Measurements from ENCODE around the gene PSRC1.

Gene PSRC1

DNA sequence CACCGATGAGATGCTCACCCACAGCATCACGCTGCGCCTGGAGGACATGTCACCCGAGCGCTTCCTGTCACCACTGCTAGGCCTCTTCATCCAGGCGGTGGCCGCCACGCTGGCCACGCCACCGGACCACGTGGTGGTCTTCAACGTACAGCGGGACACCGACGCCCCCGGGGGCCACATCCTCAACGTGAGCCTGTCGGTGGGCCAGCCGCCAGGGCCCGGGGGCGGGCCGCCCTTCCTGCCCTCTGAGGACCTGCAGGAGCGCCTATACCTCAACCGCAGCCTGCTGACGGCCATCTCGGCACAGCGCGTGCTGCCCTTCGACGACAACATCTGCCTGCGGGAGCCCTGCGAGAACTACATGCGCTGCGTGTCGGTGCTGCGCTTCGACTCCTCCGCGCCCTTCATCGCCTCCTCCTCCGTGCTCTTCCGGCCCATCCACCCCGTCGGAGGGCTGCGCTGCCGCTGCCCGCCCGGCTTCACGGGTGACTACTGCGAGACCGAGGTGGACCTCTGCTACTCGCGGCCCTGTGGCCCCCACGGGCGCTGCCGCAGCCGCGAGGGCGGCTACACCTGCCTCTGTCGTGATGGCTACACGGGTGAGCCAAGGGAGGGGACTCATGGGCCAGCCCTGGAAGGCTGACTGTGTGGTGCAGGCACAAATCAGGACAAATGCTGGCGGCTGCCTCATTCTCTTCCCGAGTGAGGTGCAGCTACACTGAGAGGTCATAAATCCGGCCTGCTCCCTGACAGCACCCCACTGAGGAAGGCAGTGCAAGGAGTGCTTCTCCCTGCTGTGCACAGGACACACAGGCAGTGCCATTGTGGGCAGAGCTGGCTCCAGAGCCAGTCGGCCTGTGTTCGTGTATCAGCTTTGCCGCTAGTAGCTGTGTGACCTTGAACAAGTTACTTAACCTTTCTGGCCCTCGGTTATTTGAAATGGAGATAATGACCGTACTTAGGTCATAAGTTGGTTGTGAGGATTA, 24.2 kb downstream of the PSRC1 start:
- DNase-seq (ENCODE audit: low read depth), result no peak

DNA sequence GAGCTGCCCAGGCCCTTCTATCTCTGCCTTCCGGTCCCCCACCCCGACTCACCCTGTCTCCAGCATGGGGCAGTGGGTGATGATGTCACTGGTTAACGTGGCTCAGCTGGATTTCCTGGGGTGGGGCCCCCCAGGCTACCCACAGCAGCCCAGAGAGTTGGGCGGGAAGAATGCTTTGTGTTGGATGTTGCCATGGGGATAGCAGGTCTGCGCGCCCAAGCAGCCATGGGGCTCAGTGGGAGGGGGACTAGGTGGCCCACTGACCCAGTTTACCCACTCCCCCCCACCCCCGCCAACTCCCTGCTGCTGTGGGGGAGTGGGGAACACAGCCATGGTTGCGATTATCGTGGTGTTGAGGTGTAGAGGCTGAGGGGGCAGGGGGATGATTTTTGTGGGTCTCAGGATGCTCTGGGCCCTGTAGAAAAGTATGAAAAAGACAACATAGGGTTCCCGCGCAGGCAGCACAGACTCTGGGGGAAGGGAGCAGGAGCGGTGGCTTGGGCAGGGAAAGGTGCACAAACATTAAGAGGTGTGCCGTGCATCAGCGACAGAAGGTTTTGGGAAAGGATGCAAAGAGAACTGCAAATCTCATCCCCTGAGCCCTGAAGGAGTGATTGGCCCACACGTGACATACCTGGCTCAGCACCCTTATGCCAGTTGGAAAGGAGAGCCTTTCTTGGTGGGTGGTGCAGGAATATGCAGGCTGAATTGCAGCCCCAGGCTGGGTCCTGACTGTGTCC, 25.1 kb downstream of the PSRC1 start:
- no peak for DNase-seq (ENCODE audit: low read depth)

DNA sequence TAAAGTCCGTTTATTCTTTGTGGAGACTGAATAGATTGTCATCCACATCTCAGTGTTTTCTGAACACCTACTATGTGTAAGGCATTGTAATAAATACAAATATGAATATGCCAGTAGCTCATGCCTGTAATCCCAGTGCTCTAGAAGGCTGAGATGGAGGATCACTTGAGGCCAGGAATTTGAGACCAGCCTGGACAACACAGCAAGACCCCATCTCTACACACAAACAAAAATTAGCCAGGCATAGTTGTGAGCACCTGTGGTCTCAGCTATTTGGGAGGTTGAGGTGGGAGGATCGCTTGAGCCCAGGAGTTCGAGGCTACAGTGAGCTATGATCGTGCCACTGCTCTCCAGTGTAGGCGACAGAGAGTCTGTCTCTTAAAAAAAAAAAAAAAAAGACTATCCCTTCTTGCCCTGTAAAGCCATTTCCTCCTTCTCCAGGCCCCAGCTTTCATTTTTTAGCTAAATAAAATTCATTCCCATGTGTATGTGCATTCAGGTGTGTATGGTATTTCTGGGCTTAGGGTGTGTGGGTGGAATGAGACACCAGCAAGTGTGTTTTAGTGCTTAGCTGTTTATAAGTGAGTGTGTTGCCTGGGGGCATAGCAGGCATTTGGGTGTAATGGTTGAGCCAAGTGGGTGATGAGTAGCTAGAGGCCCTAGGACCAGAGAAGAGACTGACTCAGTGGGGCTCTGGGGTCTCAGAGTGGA, 25.8 kb downstream of the PSRC1 start:
- DNase-seq (ENCODE audit: low read depth), result no peak

DNA sequence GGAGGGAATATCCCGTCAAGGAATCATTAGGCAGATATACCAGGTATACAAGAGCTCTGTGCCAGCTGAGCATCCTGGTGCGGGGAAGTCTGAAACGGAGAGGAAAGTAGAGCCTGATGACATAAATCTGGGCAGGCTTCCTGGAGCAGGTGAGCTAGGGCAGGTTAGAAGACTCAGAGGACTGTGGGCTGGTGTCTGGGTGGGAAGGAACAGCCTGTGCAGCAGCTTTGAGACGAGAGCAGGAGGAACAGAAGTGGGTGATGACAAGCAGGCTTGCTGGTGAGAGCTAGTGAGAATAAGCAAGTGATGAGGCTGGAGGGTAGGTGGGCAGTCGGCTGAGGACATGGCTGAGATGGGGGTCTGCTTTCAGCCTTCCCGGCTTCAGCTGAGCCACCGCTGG, 26.9 kb downstream of the PSRC1 start:
- DNase-seq (ENCODE audit: low read depth), result no peak

DNA sequence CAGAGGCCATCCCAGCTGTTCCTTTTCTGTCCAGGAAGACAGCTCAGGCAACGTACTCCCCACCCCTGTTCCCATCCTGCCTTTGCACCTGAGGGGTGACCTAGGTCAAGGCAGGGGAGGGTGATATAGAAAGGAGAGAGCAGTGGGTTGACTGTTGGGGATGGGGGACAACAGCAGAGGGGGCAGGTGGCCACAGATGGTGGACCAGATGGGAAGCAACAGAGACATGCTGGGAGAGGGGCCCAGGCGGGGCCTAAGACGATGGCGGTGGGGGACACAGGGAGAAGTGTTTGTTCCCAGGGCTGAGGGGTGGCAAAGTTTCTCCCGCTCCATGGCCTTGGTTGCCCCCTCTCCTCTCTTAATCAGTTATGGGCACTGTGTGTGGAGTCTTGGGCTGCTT, 27.3 kb downstream of the PSRC1 start:
- DNase-seq (ENCODE audit: low read depth), result no peak

DNA sequence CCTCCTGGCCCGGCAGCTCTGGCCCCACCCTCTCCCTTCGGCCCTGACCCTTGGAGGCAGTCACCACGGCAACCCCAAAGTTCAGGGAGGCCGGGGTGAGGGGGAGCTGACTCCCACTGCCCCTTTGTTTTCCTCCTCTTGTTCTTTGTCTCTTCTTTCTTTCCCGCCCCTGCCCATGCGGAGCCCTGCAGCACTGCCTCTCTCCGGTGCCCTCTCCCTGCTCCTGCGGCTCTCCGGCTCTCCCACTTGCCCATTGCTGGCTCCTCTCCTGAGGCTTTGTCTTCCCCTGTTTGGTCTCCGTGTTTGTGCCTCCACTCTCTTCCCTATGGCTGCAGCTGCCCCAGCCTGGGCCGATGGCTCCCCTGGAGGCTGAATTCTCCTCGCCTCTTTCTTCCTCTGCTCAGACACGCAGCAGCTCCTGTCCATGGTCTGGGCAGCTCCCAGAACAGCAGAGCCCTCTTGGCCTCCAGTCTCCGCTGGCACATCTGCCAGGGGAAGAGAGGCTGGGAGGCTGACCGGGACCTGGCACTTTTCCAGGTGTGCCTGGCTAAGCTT, 27.8 kb downstream of the PSRC1 start:
- DNase-seq (ENCODE audit: low read depth), result no peak

DNA sequence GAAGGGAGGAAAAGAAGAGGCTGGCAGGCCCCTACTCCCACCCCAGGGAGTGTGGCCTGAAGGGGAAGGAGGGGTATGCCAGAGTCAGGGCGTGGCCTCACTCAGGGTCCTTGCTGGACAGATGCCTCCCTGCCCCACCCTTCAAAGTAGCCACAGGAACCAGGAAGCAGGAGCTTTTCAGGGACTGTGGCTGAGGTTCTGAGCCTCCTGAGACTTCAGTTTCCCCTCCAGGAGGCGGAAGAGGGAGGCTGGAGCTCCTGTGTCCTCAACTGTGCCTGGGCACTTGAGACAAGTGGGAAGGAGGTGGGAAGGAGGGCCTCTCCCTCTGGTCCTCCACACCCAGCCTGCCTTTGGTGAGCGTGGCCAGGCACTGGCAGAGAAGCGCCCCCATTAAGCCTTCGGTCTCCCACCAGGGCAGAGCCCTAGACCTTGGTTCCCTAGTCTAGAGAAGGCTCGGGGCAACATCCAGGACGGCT, 28.3 kb downstream of the PSRC1 start:
- no peak for DNase-seq (ENCODE audit: low read depth)

DNA sequence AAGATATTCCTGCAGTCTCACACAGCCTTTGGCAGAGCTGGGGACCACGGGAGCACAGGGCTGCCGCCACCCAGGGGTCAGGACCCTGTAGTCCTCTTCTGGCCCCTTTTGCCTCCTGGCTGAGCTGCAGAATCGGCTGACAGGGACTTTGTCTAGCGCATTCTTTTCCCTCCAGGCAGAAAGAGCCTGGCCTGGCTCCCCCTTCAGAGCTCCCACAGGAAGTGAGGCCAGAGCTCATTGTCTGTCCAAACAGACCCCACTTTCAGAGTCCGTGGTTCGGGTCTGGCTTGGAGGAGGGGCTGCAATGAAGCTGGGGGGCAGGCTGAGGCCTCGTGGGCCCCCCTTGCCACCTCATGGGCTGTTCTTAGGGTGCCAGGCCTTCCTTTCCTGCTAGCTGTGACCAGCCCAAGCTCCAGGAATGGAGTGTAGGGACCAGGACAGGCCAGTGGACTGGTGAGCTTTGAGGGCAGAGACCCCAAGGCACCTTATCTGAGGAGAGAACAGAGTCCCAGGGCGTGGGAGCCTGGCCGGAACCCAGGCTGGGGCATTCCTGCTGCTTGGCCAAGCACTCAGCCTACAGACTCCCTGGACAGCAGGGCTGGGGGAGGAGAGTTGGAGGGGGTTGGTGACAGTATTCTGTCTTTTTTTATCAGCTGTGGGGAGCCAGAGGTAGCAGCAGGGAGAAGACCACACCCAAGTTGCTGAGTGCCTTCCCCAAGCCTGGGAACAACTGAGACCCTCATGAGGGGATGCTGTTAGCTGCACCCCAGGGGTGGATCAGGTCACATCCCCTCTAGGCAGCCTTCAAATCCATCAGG, 28.9 kb downstream of the PSRC1 start:
- no peak for DNase-seq (ENCODE audit: low read depth)

DNA sequence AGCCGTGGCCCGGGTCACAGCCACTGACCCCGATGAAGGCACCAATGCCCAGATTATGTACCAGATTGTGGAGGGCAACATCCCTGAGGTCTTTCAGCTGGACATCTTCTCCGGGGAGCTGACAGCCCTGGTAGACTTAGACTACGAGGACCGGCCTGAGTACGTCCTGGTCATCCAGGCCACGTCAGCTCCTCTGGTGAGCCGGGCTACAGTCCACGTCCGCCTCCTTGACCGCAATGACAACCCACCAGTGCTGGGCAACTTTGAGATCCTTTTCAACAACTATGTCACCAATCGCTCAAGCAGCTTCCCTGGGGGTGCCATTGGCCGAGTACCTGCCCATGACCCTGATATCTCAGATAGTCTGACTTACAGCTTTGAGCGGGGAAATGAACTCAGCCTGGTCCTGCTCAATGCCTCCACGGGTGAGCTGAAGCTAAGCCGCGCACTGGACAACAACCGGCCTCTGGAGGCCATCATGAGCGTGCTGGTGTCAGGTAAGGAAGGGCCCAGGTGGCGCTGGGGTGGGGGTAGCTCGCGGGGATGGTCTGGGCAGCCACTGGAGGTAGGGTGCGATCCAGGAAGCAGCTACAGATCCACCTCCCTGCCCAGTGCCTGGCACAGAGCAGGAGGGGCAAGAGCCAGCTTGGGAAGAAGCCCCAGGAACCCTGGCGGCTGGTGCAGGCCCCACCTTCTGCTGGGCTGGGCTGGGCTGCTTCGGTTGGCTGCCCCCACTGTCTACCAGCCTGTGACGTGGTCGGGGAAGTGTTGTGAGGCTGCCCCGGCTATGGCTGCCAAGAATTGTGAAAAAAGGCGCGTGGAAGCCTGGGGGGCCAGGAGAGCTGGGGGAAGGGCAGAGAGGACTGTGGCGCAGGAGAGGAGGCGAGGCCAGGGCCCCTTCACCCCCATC, 29.8 kb downstream of the PSRC1 start:
- no peak for DNase-seq (ENCODE audit: low read depth)

DNA sequence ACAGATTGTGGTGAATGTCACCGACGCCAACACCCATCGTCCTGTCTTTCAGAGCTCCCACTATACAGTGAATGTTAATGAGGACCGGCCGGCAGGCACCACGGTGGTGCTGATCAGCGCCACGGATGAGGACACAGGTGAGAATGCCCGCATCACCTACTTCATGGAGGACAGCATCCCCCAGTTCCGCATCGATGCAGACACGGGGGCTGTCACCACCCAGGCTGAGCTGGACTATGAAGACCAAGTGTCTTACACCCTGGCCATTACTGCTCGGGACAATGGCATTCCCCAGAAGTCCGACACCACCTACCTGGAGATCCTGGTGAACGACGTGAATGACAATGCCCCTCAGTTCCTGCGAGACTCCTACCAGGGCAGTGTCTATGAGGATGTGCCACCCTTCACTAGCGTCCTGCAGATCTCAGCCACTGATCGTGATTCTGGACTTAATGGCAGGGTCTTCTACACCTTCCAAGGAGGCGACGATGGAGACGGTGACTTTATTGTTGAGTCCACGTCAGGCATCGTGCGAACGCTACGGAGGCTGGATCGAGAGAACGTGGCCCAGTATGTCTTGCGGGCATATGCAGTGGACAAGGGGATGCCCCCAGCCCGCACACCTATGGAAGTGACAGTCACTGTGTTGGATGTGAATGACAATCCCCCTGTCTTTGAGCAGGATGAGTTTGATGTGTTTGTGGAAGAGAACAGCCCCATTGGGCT, 30.6 kb downstream of the PSRC1 start:
- no peak for DNase-seq (ENCODE audit: low read depth)

DNA sequence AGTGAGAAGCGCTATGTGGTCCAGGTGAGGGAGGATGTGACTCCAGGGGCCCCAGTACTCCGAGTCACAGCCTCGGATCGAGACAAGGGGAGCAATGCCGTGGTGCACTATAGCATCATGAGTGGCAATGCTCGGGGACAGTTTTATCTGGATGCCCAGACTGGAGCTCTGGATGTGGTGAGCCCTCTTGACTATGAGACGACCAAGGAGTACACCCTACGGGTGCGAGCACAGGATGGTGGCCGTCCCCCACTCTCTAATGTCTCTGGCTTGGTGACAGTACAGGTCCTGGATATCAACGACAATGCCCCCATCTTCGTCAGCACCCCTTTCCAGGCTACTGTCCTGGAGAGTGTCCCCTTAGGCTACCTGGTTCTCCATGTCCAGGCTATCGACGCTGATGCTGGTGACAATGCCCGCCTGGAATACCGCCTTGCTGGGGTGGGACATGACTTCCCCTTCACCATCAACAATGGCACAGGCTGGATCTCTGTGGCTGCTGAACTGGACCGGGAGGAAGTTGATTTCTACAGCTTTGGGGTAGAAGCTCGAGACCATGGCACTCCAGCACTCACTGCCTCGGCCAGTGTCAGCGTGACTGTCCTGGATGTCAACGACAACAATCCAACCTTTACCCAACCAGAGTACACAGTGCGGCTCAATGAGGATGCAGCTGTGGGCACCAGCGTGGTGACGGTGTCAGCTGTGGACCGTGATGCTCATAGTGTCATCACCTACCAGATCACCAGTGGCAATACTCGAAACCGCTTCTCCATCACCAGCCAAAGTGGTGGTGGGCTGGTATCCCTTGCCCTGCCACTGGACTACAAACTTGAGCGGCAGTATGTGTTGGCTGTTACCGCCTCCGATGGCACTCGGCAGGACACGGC, 31.4 kb downstream of the PSRC1 start:
- no peak for DNase-seq (ENCODE audit: low read depth)

DNA sequence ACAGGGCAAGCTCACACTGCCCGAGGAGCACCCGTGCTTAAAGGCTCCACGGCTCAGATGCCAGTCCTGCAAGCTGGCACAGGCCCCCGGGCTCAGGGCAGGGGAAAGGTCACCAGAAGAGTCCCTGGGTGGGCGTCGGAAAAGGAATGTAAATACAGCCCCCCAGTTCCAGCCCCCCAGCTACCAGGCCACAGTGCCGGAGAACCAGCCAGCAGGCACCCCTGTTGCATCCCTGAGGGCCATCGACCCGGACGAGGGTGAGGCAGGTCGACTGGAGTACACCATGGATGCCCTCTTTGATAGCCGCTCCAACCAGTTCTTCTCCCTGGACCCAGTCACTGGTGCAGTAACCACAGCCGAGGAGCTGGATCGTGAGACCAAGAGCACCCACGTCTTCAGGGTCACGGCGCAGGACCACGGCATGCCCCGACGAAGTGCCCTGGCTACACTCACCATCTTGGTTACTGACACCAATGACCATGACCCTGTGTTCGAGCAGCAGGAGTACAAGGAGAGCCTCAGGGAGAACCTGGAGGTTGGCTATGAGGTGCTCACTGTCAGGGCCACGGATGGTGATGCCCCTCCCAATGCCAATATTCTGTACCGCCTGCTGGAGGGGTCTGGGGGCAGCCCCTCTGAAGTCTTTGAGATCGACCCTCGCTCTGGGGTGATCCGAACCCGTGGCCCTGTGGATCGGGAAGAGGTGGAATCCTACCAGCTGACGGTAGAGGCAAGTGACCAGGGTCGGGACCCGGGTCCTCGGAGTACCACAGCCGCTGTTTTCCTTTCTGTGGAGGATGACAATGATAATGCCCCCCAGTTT, 32.3 kb downstream of the PSRC1 start:
- DNase-seq (ENCODE audit: low read depth), result no peak

DNA sequence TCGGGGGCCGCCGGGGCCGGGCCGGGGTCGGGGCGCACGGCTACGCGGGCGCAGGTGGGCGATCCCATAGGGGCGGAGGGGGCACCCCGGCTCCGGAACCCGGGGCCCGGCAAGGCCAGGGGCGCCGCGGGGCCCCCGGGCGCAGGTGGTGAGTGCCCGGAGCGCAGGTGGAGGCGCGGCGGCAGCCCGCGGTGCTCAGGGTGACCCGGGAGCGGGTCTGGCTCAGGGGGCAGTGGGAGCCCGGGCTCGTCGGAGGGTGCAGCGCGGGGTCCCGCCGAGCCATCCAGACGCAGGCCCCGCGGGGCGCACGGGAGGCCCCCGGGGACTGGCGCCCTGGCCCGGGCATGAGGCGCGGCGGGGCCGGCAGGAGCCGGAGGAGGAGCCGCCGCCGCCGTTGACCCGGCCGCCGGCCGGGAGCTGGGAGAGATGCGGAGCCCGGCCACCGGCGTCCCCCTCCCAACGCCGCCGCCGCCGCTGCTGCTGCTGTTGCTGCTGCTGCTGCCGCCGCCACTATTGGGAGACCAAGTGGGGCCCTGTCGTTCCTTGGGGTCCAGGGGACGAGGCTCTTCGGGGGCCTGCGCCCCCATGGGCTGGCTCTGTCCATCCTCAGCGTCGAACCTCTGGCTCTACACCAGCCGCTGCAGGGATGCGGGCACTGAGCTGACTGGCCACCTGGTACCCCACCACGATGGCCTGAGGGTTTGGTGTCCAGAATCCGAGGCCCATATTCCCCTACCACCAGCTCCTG, 33.1 kb downstream of the PSRC1 start:
- DNase-seq (ENCODE audit: low read depth), result no peak

DNA sequence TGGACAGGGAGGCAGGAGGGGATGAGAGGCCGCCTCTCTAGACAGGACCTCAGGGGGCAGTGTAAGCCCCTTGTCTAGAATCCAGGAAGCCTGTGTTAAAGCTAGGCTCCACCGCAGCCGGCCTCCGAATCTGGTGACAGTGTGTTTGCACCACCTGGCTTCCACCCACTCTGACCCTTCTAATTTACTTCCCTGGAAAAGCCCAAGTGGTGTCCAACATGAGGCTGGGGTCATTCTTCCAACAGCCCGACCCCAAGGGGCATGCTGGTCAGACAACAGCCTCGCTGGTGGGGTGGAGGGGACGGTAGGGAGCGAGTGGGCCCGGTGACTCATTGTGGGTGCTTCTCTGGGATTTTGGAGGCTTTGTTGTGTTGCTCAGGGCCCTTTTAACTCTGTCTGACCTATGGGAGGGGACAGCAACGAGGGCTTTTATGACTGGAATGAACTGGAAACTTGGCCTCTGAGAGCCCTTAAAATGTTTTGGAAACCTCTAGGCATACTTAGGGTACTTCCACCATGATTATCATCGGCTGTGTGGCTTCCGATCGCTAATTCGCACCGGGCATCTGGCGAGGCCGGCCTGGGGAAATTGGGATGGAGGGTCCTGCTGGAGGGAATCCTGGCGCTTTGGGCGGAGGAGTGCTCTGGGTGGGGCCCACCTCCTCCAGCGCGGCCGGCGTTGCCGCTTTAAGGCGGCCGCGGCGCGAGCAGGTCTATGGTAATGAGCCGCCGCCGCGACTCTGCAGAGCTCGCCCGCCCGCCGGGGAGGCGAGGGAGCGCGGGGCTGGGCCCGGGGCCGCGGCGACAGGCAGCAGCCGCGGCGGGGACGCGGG, 33.9 kb downstream of the PSRC1 start, which contains the start of gene CELSR2:
CELSR2 (plus strand) TSS at position 743 of the 833 bp plus-strand sequence. CDS start 541 bp downstream, outside the sequence.
- no peak for DNase-seq (ENCODE audit: low read depth)

DNA sequence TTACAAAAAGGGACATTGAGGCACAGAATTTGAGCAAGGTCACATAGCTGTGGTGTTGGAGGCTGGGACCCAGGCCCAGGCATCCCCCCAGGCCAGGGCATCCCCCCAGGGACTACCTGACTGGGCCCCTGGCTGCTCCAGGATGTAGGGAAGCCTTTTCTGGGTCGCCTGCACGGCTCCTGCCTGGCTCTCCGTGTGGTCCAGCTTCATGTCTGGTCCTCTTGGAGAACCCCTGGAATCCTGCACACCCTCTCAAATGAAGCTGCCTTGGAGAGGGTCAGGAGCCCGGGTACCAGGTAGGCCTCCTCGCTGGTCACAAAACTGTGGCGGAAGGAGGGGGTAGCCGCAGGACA, 34.5 kb downstream of the PSRC1 start:
- DNase-seq (ENCODE audit: low read depth), result no peak
